HG03139 (cell line): ENCODE measurements around the gene DHX35.

Experiments
- ATAC-seq: cut with Tn5 transposase; IDR thresholded peaks from one replicate; pipeline ENCODE4 v1.9.1; 2021; ENCODE audit not compliant: unreplicated experiment

DHX35 gene

GRCh38 chr20:39052676-39053075 is 90.5 kb downstream of the DHX35 start:
- ATAC-seq = no peak

GRCh38 chr20:39057143-39057542 is 95.0 kb downstream of the DHX35 start:
- no peak for ATAC-seq

- no peak for ATAC-seq
These were observed 95.8 kb downstream of the DHX35 start for GRCh38 chr20:39057911-39058310.

- ATAC-seq = no peak
These were observed 96.9 kb downstream of the DHX35 start for GRCh38 chr20:39059036-39059435.

DNA sequence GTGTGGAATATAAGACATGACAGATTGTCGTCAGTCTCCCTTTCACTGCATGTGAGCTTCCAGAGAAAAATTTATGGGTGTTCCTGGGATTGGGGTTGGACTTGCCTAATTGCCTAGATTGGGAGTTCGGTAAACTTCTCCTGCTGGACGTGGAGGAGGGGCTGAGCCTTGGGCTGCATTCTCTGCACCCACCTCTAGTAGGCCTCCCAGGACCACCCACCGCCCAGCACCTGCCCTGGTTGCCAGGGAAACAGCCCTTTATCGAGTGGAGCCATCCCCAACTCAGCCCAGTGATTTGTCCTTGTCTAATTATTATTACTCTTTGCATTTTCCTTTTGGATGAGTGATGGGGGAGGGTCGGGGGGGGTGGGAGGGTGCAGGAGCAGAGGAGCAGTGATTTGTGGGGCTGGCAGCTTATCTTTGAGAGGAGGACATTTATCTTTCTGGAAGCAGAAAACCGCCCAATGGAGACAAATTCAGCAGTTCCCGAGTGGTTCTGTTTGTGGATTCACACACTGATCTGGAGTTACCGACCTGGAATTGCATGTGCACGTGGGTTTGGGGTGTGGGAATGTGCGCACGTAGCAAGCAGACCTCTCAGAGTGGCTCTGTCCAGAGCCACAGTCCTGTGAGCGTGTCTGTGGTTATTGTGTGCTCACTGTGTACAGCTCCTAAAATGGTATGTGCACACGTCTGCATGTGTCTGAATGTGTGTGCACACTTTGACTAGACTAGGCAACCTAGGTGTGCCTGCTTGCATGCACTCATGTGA is 104.5 kb downstream of the DHX35 start:
- ATAC-seq = no peak

DNA sequence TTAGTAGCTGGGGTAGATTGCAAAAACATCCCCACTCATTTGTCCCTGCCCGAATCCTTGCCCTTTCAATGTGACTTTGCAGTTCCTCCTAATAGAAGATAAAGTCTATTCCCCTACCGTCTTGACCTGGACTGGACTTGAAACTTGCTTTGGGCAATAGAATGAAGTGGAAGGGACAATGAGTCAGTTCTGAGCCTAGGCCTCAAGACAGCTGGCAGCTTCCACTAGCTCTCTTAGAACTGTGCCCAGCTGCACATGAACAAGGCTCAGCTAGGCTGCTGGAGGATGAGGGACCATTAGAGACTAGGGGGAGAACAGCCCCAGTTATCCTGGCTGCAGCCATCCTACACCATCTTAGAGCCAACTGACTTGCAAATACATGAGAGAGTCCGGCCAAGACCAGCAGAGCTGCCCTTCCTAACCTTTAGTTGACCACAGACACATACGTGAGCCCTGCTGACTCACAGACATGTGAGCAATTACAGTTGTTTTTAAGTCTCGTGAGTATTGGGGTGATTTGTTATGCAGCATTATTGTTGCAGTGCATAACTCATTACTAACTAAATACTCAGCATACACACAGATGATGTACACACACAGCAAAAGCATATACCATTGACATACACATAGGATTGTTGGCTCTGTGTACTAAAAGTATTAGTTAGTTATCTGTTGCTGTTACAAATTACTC is 105.5 kb downstream of the DHX35 start:
- ATAC-seq = no peak

DNA sequence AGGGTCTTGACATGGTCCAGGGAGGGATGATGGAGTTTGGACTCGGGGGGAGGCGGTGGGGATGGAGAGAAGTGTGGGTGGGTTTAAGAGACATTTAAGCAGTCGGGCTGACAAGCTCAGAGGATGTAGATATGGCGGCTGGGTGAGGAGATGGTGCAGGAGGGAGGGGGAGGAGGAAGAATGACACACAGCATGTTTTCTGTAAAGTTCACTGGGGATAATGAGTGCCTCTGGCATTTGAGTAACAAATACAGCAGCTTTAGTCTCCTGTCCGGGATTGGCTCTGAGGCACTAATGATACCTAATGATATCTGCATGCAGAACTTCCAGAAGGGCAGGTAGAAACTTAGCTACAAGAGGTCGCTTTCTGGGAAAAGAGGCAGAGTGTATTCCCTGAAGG is 107.8 kb downstream of the DHX35 start:
- ATAC-seq = no peak

- ATAC-seq = no peak
These were observed 108.5 kb downstream of the DHX35 start for GRCh38 chr20:39070484-39071231.

DNA sequence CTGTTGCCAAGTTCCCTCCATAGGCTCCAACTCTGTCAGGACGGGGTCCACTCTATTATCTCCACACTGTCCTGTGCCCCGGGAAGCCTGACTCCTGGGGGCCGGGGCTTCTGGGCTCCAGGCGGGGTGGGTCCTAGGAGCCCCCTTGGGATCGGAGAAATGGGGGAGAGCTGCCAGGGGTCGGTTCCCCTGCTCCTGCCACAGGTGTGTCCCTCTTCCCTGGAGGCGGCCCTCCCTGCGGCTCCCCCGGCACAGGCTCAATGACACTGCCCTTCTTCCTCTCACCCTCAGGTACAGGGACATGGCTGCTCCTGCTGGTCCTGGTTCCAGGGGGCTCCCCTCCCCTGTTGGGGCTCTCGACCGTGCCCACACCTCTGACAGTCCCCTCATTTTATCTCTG is 110.0 kb downstream of the DHX35 start:
- ATAC-seq = no peak

GRCh38 chr20:39072653-39073052 is 110.5 kb downstream of the DHX35 start:
- no peak for ATAC-seq

DNA sequence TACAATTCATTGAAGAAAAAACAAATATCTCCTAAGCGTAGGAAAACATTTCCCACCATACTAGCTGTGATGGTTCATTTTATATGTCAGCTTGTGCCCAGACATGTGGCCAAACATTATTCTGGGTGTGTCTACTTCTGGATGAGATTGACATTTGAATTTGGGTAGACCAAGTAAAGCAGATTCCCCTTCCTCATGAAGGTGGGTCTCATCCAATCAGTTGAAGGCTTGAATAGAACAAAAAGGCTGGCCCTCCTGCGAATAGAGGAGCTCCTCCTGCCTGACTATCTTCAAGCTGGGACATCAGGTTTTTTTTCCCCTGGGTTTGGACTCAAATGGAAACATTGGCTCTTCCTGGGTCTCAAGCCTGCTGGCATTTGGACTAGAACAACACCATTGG is 113.6 kb downstream of the DHX35 start:
- ATAC-seq = no peak

GRCh38 chr20:39076958-39077357 is 114.8 kb downstream of the DHX35 start:
- ATAC-seq = no peak

GRCh38 chr20:39080326-39080725 is 118.2 kb downstream of the DHX35 start:
- ATAC-seq = no peak

DNA sequence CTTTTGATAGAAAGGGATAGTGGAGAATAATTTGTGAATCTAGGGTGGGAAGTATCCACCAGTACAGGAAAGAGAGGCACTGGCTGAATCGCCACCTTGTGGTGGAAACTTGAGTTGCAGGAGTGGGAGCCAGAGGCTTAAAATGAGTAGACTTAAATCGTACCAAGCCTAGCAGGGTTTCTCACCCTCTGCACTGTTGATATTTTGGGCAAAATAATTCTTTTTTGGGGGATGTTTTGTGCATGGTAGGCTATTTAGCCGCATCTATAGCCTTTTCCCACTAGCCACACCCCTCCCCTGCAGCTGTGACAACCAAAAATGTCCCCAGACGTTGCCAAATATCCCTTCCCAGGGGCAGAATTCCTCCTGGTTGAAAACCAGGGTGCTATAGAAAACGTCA is 119.1 kb downstream of the DHX35 start:
- ATAC-seq = no peak

- ATAC-seq = no peak
These were observed 120.7 kb downstream of the DHX35 start for GRCh38 chr20:39082622-39083398.

DNA sequence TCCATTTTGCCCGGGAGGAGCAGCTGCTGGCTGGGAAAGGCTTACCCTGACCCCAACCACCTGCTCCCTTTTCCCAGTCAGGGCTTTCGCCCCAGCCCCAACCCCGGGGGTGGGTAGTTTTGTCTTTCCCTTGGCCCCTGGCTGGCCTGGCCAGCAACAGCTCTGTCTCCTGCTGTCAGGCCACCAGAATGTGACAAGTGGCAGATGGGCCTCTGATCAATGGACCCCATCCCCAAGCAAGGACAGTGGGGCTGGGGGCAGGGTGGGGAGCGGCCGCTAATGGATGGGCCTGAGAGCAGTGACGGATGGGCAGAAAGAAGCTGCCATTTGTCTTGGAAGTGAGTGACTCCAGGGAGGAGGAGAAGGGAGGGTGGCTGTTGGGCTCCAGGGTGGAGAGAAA is 121.6 kb downstream of the DHX35 start:
- ATAC-seq = no peak

GRCh38 chr20:39089029-39089428 is 126.9 kb downstream of the DHX35 start:
- ATAC-seq = no peak
